Cardiac muscle cell (in vitro differentiated cells and primary cell): ENCODE data around the gene FMO3. TPM values are rescaled to one million over a fixed set of nuclear protein-coding genes. Genes with fewer than 3 reads are reported as not detected.
A peak's percentile ranks its signal among the peaks of the same experiment; 100 is the strongest.

Source experiments
- DNase-seq, 2 donors: peaks; one replicate each; pipeline versions ENCODE4 v3.0.0 to v3.0.0-alpha.2; 2010 to 2017; ENCODE audit warnings: low read depth in 1 of 2, low spot score in 1 of 2
- H3K27ac ChIP-seq: fragments of 200-600 bp; sonication (generic); 2 replicates; pipeline ENCODE4 v1.5.1; 2016
- H3K27me3 ChIP-seq: fragments of 200-600 bp; sonication (generic); 2 replicates; pipeline ENCODE4 v1.6.0; 2016; ENCODE audit warnings: control low read depth
- H3K36me3 ChIP-seq: fragments of 200-600 bp; sonication (generic); 2 replicates; pipeline ENCODE4 v1.5.1; 2016; ENCODE audit warnings: control low read depth
- H3K4me1 ChIP-seq: fragments of 200-600 bp; sonication (generic); 2 replicates; pipeline ENCODE4 v1.8.1; 2017; ENCODE audit warnings: low read depth, mild to moderate bottlenecking, mixed run types
- H3K4me3 ChIP-seq: fragments of 200-600 bp; sonication (generic); 2 replicates; pipeline ENCODE4 v1.5.1; 2016; ENCODE audit warnings: mild to moderate bottlenecking
- H3K9me3 ChIP-seq: fragments of 200-600 bp; sonication (generic); 2 replicates; pipeline ENCODE4 v1.5.1; 2017; ENCODE audit warnings: low read depth, mild to moderate bottlenecking, control low read depth
- polyA plus RNA-seq: library from polyadenylated mRNA; unstranded; fragments of >200 nt; fragmentation: Nextera tagmentation; extraction: Ambion mirVana; gene quantifications from 2 replicates; pipeline ENCODE4 v1.2.1, GENCODE V29; 2016
- total RNA-seq: library from RNA; depleted of rRNA; stranded (reverse); fragments of >200 nt; gene quantifications from 2 replicates; pipeline ENCODE4 v1.2.3, GENCODE V29; 2016
- TF ChIP-seq, protein P1 (sequence below): IDR thresholded peaks from 2 replicates; pipeline ENCODE4 v1.5.1; 2012; ENCODE audit warnings: low read depth, mild to moderate bottlenecking, low read length

Gene FMO3
- total RNA-seq = not detected in 2 replicates
- polyA plus RNA-seq = not detected in 2 replicates

DNA sequence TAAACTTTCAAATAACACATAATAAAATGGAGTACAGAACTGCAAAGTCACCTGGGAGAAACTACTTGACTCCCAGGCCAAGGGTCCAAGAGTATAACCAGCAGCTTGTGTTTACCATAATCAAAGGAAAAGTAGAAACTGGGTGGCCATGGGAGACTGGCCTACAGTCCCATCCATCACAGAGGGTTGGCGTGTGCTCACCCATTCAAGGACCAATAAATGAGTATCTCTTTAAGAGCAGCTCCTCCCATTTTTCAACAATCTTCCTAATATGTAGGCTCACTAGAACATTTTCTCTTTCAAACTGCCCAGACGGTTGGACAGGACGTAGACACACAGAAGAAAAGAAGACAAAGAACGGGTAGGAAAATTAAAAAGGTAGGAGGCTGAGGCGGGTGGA lies at the start of gene FMO3:
Gene FMO3 (plus strand): TSS at position 302 of the 400 bp plus-strand sequence. CDS start 1,754 bp downstream, outside the sequence.
- TF ChIP-seq, protein P1, sequence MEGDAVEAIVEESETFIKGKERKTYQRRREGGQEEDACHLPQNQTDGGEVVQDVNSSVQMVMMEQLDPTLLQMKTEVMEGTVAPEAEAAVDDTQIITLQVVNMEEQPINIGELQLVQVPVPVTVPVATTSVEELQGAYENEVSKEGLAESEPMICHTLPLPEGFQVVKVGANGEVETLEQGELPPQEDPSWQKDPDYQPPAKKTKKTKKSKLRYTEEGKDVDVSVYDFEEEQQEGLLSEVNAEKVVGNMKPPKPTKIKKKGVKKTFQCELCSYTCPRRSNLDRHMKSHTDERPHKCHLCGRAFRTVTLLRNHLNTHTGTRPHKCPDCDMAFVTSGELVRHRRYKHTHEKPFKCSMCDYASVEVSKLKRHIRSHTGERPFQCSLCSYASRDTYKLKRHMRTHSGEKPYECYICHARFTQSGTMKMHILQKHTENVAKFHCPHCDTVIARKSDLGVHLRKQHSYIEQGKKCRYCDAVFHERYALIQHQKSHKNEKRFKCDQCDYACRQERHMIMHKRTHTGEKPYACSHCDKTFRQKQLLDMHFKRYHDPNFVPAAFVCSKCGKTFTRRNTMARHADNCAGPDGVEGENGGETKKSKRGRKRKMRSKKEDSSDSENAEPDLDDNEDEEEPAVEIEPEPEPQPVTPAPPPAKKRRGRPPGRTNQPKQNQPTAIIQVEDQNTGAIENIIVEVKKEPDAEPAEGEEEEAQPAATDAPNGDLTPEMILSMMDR = no peak
- Histone ChIP-seq H3K4me1 (no peaks in the 10 kb centered on the region), H3K36me3 (no peaks in the 10 kb centered on the region), H3K4me3 (no peak within 1 kb of the TSS), H3K27me3 (no peaks in the 10 kb centered on the region), H3K9me3 (no peaks in the 10 kb centered on the region), H3K27ac (no peak within 1 kb of the TSS)
- no peak for DNase-seq

DNA sequence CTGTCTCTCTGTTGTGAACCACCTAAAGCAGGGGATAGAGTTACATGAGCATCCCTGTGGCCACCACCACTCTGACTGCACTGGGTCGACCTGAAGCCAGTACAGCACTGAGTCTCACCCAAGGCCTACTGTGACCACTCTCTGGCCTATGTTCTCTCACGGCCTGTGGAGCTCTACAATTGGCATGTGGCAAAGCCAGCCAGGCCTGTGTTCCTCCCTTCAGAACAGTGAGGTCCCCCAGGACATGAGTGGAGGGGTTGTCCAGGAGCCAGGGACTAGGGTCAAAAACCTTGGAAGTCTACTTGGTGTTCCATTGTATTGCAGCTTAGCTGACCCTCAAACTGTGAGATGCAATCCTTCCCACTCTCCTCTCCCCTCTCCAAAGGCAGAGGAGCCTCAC lies 42.7 kb upstream of the FMO3 start:
- H3K36me3 ChIP-seq = no peaks in the 10 kb centered on the region
- H3K27me3 ChIP-seq = no peaks in the 10 kb centered on the region
- no peak for DNase-seq
- H3K27ac ChIP-seq = no peak overlapping the region
- TF ChIP-seq, protein P1 = no peak
- no peaks in the 10 kb centered on the region for H3K4me1 ChIP-seq
- H3K9me3 ChIP-seq = no peaks in the 10 kb centered on the region
- no peak overlapping the region for H3K4me3 ChIP-seq

DNA sequence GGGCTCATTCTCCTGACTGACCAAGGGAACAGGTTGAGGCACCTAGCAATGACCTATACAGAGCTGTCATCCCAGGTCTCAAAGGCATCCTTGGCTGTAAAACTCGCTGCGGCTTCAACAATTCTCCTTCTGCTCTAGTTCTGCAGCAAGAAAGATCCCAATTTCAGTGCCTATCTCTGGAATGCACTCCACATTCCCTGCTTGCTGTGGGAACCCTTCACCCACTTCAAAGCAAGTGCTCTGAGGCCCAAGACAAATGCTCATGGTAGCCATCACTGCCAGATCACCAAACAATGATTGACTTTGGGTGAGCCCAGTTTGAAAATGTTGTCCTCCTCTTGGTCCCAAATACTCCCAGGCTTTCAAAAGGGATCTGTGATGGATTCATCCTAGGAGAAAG lies 37.7 kb upstream of the FMO3 start:
- H3K4me3 ChIP-seq = no peak overlapping the region
- no peaks in the 10 kb centered on the region for H3K36me3 ChIP-seq
- H3K27ac ChIP-seq = no peak overlapping the region
- no peaks in the 10 kb centered on the region for H3K9me3 ChIP-seq
- DNase-seq = peak in 1 of 2 donors; percentile 2
- TF ChIP-seq, protein P1 = no peak
- no peaks in the 10 kb centered on the region for H3K4me1 ChIP-seq
- no peaks in the 10 kb centered on the region for H3K27me3 ChIP-seq

DNA sequence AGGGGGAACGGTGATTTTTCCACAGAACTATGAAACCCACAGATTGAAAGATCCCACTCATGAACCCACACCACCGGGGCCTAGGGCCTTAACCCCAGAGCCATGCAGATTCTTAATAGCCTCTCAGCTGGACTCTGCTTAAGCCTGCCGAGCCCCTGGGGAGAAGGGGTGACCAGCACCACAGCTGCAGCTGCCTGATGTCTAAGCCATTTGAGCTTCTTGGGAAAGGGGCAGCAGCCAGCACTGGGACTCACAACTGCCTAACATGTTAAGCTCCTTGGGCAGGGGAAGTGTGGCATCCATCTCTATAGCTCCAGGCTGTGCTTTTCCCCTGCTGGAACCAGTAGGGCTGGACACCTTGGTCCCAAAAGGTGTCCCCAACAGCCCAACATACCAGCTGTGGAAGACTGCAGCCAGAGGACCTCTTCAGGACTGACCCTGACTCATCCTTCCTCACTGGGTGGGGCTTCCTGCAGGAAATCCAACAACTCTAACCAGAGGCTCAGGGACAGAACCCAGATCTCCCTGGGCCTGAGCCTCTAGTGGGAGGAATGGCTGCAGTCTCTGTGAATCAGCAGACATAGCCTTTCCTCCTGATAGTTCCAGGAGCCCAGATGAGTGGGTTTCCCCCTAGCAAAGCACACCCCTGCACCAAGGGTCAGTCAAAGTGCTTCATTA lies 34.6 kb upstream of the FMO3 start:
- Histone ChIP-seq H3K9me3 (no peaks in the 10 kb centered on the region), H3K4me3 (no peak overlapping the region)
- no peak for DNase-seq

DNA sequence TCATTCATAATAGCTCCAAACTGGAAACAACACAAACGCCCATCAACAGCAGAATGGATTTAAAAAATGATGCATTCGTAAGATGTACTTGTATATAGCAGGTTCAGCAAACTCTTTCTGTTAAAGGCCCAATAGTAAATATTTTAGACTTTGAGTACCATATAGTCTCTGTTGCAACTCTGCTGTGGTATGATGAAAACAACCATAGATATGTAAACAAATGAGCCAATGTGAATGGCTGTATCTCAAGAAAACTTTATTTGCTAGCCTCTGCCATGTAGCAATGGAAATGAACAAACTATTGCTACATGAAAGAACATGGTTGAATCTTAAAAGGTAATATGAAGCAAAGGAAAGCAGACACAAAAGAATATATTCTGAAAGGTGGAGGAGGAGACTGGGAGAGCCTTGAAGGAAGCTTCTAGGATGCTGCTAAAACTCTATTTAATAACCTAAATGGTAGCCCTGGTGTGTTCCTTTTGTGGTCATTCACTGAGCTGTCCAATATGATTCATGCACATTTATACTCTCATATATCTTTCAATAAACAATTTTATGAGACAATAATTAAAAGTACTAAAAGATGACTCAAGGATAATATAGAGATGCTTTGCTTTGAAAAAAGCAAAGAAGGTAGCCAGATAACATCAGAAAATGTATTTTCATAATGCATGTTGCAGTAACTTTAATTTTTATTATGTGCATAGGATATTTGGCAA lies 29.1 kb upstream of the FMO3 start:
- H3K9me3 ChIP-seq = no peaks in the 10 kb centered on the region
- H3K27me3 ChIP-seq = no peaks in the 10 kb centered on the region
- no peak overlapping the region for H3K4me3 ChIP-seq
- TF ChIP-seq, protein P1 = no peak
- H3K4me1 ChIP-seq = no peaks in the 10 kb centered on the region
- DNase-seq = no peak
- H3K36me3 ChIP-seq = no peaks in the 10 kb centered on the region
- H3K27ac ChIP-seq = no peak overlapping the region

More for the DNA sequence above, 34.6 kb upstream of the FMO3 start:
- no peaks in the 10 kb centered on the region for H3K36me3 ChIP-seq
- H3K4me1 ChIP-seq = no peaks in the 10 kb centered on the region
- no peak overlapping the region for H3K27ac ChIP-seq
- TF ChIP-seq, protein P1 = no peak
- H3K27me3 ChIP-seq = no peaks in the 10 kb centered on the region
